Activated CD8-positive, alpha-beta memory T cell treated with anti-CD3 and anti-CD28 coated beads, Interleukin-2, amount 50 U/mL, for 4 hours (primary cell): ENCODE data around the gene SLC4A2.

Source experiments
- DNase-seq: peaks from one replicate; pipeline ENCODE4 v3.0.0-alpha.2; 2020

SLC4A2 gene

GRCh38 chr7:151117565-151117964 lies 58.2 kb downstream of the SLC4A2 start:
- DNase-seq: peak; percentile 31

DNA sequence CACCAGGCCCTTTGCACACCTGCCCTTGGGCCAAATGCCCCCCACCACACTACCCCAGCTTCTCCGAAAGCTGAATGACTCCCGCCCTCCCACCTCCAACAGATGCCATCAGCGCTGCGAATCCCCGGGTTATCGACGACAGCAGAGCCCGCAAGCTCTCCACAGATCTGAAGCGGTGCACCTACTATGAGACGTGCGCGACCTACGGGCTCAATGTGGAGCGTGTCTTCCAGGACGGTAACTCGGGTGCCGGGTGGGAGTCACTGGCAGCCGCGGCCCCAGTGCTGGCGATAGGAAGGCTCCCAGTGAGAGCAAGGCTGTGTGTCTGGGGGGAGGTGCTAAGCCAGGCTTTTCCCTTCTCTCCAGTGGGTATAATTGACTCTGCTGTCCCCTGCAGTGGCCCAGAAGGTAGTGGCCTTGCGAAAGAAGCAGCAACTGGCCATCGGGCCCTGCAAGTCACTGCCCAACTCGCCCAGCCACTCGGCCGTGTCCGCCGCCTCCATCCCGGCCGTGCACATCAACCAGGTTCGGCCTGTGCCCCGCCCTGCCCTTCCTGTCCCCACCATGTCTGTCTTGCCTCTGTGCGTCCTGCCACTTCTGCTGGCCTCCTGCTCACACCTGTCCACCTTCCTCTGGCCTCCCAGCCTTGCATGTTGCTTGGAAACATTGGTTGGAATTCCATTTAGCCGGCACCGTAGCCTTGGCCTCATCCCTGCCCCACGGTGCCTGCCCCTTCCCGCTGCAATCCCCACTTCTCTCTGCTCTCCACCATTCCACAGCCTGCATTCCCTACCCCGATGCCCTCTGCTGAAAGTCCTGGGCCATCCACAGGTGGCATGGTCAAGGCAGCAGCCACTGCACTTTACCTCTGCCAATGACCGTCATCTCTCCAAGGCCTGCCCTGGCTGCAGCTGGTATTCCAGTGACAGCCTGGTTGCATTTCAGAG lies 59.0 kb downstream of the SLC4A2 start:
- DNase-seq: no peak

DNA sequence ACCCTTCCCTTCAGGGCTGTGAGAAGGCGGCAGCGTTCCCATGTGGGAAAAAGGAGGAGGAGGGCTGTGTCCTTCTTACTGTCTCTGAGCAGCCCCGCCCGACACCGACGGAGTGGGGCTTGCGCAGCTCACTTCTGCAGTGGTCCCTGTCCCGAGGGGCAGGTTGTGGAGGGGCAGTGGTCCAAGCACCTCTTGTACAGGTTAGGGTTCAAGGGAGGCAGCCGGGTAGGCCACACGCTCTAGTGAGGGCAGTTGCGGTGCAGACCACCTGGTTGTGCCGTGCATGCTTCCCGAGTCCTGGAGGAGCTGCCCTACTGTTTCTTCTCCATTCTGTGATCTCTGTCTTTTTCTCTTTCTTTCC lies 59.6 kb downstream of the SLC4A2 start:
- no peak for DNase-seq

DNA sequence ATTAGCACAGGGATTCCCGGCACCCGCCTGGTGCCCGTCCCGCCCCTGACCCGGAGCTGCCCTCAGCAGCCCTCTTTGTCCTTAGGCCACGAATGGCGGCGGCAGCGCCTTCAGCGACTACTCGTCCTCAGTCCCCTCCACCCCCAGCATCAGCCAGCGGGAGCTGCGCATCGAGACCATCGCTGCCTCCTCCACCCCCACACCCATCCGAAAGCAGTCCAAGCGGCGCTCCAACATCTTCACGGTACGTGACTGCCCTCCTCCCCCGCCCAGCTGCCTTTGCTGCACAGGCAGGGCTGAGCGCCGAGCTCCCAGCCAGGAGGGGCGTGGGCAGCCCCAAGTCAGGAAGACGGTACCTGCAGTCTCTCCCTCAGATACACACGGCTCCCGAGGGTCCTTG lies 60.5 kb downstream of the SLC4A2 start:
- no peak for DNase-seq

- DNase-seq: no peak
Observed at GRCh38 chr7:151120896-151121295, 61.5 kb downstream of the SLC4A2 start.

GRCh38 chr7:151121380-151122170 lies 62.2 kb downstream of the SLC4A2 start:
- no peak for DNase-seq

GRCh38 chr7:151122276-151122675 lies 62.9 kb downstream of the SLC4A2 start:
- no peak for DNase-seq

- no peak for DNase-seq
Observed at GRCh38 chr7:151122796-151123157, 63.4 kb downstream of the SLC4A2 start.

- no peak for DNase-seq
Observed at GRCh38 chr7:151123158-151123821, 63.9 kb downstream of the SLC4A2 start.

- DNase-seq: peak; percentile 82
Observed at GRCh38 chr7:151123822-151124464, 64.6 kb downstream of the SLC4A2 start.

- no peak for DNase-seq
Observed at GRCh38 chr7:151124481-151124880, 65.1 kb downstream of the SLC4A2 start.

DNA sequence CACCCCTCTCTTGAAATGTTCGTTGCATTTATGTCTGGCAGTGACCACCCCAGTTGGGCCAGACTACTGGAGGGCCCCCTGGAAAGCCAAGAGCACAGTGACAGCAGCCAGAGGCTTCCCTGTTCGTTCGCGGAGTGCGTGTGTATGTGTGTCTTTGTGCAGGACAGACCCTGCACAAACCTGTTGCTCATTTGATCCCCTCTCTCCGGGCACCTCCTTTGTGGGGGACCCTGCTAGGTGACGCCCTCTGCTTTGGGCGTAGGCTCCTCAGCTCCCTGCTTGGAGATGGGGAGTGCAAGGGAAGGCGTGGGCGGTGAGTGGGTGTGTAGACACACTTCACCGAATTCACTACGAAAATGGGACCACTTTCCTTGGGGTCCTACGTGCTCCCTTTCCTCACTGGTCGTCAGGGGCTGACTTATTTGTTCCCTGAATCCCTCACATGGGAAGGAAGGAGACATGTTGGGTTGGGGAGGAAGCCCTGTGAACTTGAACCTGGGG lies 65.6 kb downstream of the SLC4A2 start:
- DNase-seq: no peak

DNA sequence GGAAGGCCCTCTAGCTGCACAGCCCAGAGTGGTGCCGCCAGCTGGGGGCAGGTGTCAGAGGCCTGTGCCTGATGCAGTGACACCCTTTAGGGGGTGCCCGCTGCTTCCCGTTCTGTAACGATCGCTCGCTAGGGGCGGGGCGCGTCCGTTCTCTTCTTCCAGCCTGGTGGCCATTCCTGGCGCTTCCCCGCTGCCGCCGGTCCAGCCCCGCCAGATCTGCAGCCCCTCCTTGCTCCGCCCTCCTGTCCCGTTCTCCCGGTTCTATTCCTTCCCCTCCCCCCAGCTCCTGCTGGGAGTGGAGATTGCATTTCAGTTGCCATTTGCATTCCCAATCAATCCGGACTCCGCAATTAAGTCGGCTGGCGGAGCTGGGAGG lies 66.1 kb downstream of the SLC4A2 start:
- no peak for DNase-seq

DNA sequence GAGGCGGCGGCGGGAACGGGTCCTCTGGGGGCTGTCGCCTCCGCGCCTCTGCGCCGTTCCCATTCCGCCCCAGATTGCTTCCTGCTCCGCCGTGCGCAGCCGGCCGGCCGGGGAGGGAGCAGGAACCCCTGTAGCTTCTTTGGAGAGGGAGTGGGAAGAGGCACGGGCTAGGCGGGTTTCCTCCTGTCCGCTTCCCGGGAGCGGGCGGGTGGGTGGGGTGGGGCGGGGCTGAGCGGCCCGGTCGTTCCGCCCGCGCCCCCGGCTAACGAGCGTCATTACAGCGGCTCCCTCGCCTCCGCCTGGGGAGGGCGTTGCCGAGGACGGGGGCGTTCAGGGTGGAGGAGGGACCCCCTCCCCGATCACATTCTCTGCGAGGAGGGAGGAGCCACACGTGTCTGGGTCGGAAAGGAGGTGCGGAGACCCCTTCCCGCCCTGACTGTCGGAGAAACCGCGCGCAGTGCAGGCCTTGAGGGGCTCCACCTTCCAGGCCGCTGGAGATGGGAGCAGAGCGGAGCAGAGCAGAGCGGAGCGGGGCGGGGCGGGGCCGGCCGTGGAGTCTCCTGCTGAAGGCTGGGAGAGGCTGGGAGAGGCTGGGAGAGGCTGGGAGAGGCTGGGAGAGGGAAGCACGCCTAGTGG lies 66.6 kb downstream of the SLC4A2 start:
- DNase-seq: no peak
